Mesenchymal stem cell (in vitro differentiated cells and primary cell): ENCODE data around the gene TBC1D9.
A peak's percentile ranks its signal among the peaks of the same experiment; 100 is the strongest.

Experiments
- DNase-seq: peaks from one replicate; pipeline ENCODE4 v3.0.0-alpha.2; 2013
- H2AFZ ChIP-seq: one replicate; pipeline ENCODE4 v1.6.1; 2013; ENCODE audit warnings: low read depth, mild to moderate bottlenecking, control low read depth, inconsistent platforms, low read length, moderate library complexity
- H2AK5ac ChIP-seq: 2 replicates; pipeline ENCODE4 v1.6.1; 2013; ENCODE audit warnings: low read length, moderate library complexity, mild to moderate bottlenecking, inconsistent platforms; ENCODE audit not compliant: severe bottlenecking
- H2BK120ac ChIP-seq: one replicate; pipeline ENCODE4 v1.6.1; 2013; ENCODE audit warnings: low read depth, mild to moderate bottlenecking, inconsistent platforms, low read length, moderate library complexity
- H2BK12ac ChIP-seq, 2 experiments: one replicate each; pipeline ENCODE4 v1.6.1; 2013; ENCODE audit warnings: inconsistent platforms in 2 of 2, low read length in 2 of 2, mild to moderate bottlenecking in 2 of 2, moderate library complexity in 2 of 2, control low read depth in 1 of 2
- H2BK15ac ChIP-seq: one replicate; pipeline ENCODE4 v1.6.1; 2013; ENCODE audit warnings: mild to moderate bottlenecking, low read depth, inconsistent platforms; ENCODE audit not compliant: poor library complexity, severe bottlenecking
- H2BK5ac ChIP-seq: 2 replicates; pipeline ENCODE4 v1.6.1; 2013; ENCODE audit warnings: low read depth, mild to moderate bottlenecking, low read length, control low read depth, inconsistent platforms; ENCODE audit not compliant: poor library complexity, severe bottlenecking
- H3K14ac ChIP-seq, 2 experiments: one replicate each; pipeline ENCODE4 v1.6.1; 2013; ENCODE audit warnings: inconsistent platforms in 2 of 2, low read length in 2 of 2, control low read depth in 1 of 2, mild to moderate bottlenecking in 1 of 2, moderate library complexity in 1 of 2
- H3K18ac ChIP-seq, 2 experiments: one replicate each; pipeline ENCODE4 v1.6.1; 2013; ENCODE audit warnings: inconsistent platforms in 2 of 2, low read length in 2 of 2, control low read depth in 1 of 2, low read depth in 1 of 2, mild to moderate bottlenecking in 1 of 2
- H3K23ac ChIP-seq, 2 experiments: one replicate each; pipeline ENCODE4 v1.6.1; 2013; ENCODE audit warnings: inconsistent platforms in 2 of 2, low read length in 2 of 2, mild to moderate bottlenecking in 2 of 2, moderate library complexity in 2 of 2, control low read depth in 1 of 2
- H3K27ac ChIP-seq: 2 replicates; pipeline ENCODE4 v1.5.1; 2013; ENCODE audit warnings: mild to moderate bottlenecking, moderate library complexity, low read length, control low read depth, inconsistent platforms; ENCODE audit not compliant: poor library complexity, severe bottlenecking
- H3K27me3 ChIP-seq, 2 experiments: 2 replicates each; pipeline versions ENCODE4 v1.6.1 to v1.7.0; 2013; ENCODE audit warnings: low read length in 2 of 2, mild to moderate bottlenecking in 2 of 2, moderate library complexity in 2 of 2, control low read depth in 1 of 2, inconsistent platforms in 1 of 2; ENCODE audit not compliant: control insufficient read depth in 1 of 2, insufficient read depth in 1 of 2
- H3K36me3 ChIP-seq, 2 experiments: 2 replicates each; pipeline versions ENCODE4 v1.6.1 to v1.7.0; 2013; ENCODE audit warnings: low read length in 2 of 2, control low read depth in 1 of 2, inconsistent platforms in 1 of 2, low read depth in 1 of 2, mild to moderate bottlenecking in 1 of 2; ENCODE audit not compliant: insufficient read depth in 2 of 2, control insufficient read depth in 1 of 2
- H3K4ac ChIP-seq, 2 experiments: one replicate each; pipeline ENCODE4 v1.6.1; 2013; ENCODE audit warnings: inconsistent platforms in 2 of 2, low read length in 2 of 2, mild to moderate bottlenecking in 2 of 2, moderate library complexity in 2 of 2, control low read depth in 1 of 2, low read depth in 1 of 2
- H3K4me1 ChIP-seq: 2 replicates; pipeline ENCODE4 v1.6.1; 2013; ENCODE audit warnings: low read depth, low read length, control low read depth; ENCODE audit not compliant: control insufficient read depth, insufficient read depth
- H3K4me2 ChIP-seq: 2 replicates; pipeline ENCODE4 v1.6.1; 2013; ENCODE audit warnings: low read length, mild to moderate bottlenecking, inconsistent platforms; ENCODE audit not compliant: poor library complexity, severe bottlenecking
- H3K4me3 ChIP-seq, 2 experiments: 2 replicates each; pipeline versions ENCODE4 v1.5.1 to v1.7.0; 2013; ENCODE audit warnings: low read length in 2 of 2, mild to moderate bottlenecking in 2 of 2, control low read depth in 1 of 2, low read depth in 1 of 2; ENCODE audit not compliant: insufficient read depth in 1 of 2
- H3K79me1 ChIP-seq: replicated peaks from 2 replicates; pipeline ENCODE4 v1.6.1; 2013; ENCODE audit warnings: mild to moderate bottlenecking, control low read depth, low read length, inconsistent platforms; ENCODE audit not compliant: poor library complexity, severe bottlenecking
- H3K9ac ChIP-seq: 2 replicates; pipeline ENCODE4 v1.7.0; 2013; ENCODE audit warnings: mild to moderate bottlenecking, low read length, moderate library complexity
- H3K9me3 ChIP-seq: 2 replicates; pipeline ENCODE4 v1.7.0; 2013; ENCODE audit warnings: mild to moderate bottlenecking, low read length; ENCODE audit not compliant: control insufficient read depth
- H4K8ac ChIP-seq: one replicate; pipeline ENCODE4 v1.6.1; 2013; ENCODE audit warnings: inconsistent platforms, mild to moderate bottlenecking, low read length, moderate library complexity
- H4K91ac ChIP-seq: one replicate; pipeline ENCODE4 v1.6.1; 2013; ENCODE audit warnings: mild to moderate bottlenecking, low read length, inconsistent platforms
- WGBS: methylation state at CpG from one replicate; pipeline ENCODE4 v1.1.7; 2013; ENCODE audit warnings: mixed read lengths; 5-methylcytosine and 5-hydroxymethylcytosine counted together

Gene TBC1D9

DNA sequence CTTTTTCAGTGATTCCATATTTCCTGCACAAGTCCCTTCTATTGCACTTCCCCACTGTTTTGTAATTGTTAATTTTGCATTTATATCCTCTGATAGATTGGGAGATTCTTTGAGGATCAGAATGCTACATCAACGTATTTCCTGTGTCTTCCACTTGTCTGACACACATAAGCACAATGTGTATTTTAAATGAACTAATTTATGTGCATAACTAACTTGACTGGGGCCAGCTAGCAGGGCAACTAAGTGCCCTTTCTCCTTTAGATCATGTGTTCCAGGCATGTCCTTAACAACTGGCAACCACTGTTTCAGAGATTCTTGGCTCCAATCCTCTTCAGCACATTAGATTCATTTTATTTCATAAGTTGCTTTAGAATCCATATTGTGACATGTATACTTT is 171.7 kb downstream of the TBC1D9 start:
- no peak overlapping the region for H4K91ac ChIP-seq
- no peak overlapping the region for H2BK5ac ChIP-seq
- no peak for DNase-seq
- H4K8ac ChIP-seq: no peak overlapping the region
- no peaks in the 10 kb centered on the region for H3K9me3 ChIP-seq
- H3K36me3 ChIP-seq: no peaks in the 10 kb centered on the region
- no peaks in the 10 kb centered on the region for H3K79me1 ChIP-seq
- no peak overlapping the region for H2AFZ ChIP-seq
- no peak overlapping the region for H3K27ac ChIP-seq
- H2BK12ac ChIP-seq: no peak overlapping the region
- no peak overlapping the region for H3K4me2 ChIP-seq
- no peak overlapping the region for H2AK5ac ChIP-seq
- no peak overlapping the region for H3K4me3 ChIP-seq
- H3K18ac ChIP-seq: no peak overlapping the region
- H3K9ac ChIP-seq: no peak overlapping the region
- no peak overlapping the region for H2BK15ac ChIP-seq
- H3K23ac ChIP-seq: no peak overlapping the region
- no peak overlapping the region for H3K4ac ChIP-seq
- no peak overlapping the region for H3K14ac ChIP-seq
- H2BK120ac ChIP-seq: no peak overlapping the region
- H3K27me3 ChIP-seq: peaks cover 3 to 28% of the 10 kb centered on the region in 2 experiments
- 11% methylated on average over 1 of the region's 1 CpG for WGBS
- no peaks in the 10 kb centered on the region for H3K4me1 ChIP-seq

GRCh38 chr4:140581078-140581477 is 175.1 kb downstream of the TBC1D9 start:
- no peak overlapping the region for H4K8ac ChIP-seq
- no peak overlapping the region for H2BK12ac ChIP-seq
- no peaks in the 10 kb centered on the region for H3K9me3 ChIP-seq
- H3K23ac ChIP-seq: no peak overlapping the region
- H3K4ac ChIP-seq: no peak overlapping the region
- H2AFZ ChIP-seq: no peak overlapping the region
- no peak overlapping the region for H3K4me3 ChIP-seq
- H2AK5ac ChIP-seq: no peak overlapping the region
- no peak overlapping the region for H3K4me2 ChIP-seq
- no peak overlapping the region for H3K9ac ChIP-seq
- H3K27me3 ChIP-seq: peaks cover 6 to 46% of the 10 kb centered on the region in 2 experiments
- H2BK120ac ChIP-seq: no peak overlapping the region
- peaks cover 2% of the 10 kb centered on the region for H3K4me1 ChIP-seq
- H3K18ac ChIP-seq: no peak overlapping the region
- H2BK15ac ChIP-seq: no peak overlapping the region
- no peak overlapping the region for H4K91ac ChIP-seq
- H3K27ac ChIP-seq: no peak overlapping the region
- no peaks in the 10 kb centered on the region for H3K36me3 ChIP-seq
- 50% methylated on average over 2 of the region's 3 CpGs for WGBS
- peak; percentile 18 for DNase-seq
- no peaks in the 10 kb centered on the region for H3K79me1 ChIP-seq
- H3K14ac ChIP-seq: no peak overlapping the region
- H2BK5ac ChIP-seq: no peak overlapping the region

DNA sequence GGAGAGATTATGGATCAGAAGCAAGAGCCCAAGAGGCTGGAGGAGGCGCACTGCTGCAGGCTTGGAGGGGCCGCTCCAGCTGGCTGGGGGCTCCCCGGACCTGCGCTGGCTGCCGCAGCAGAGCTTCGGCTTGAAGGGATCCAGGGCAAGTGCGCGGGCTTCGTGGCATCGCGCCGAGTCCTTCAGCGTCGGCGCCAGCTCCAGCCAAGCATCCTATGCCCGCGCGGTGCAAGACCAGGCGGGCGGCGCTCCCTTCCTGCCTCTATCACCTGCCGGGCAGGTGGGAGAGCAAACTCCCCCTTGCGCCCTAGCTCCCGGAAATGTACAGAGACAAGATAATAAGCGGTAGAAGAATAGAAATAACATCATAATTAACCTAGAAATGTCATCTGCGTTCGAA is 176.9 kb downstream of the TBC1D9 start:
- no peak for DNase-seq
- H2BK5ac ChIP-seq: no peak overlapping the region
- no peak overlapping the region for H2AFZ ChIP-seq
- H3K9ac ChIP-seq: no peak overlapping the region
- no peak overlapping the region for H2BK12ac ChIP-seq
- no peak overlapping the region for H3K18ac ChIP-seq
- H2BK15ac ChIP-seq: no peak overlapping the region
- H3K27ac ChIP-seq: no peak overlapping the region
- H4K8ac ChIP-seq: no peak overlapping the region
- H3K36me3 ChIP-seq: no peaks in the 10 kb centered on the region
- 85% methylated on average over 24 of the region's 27 CpGs for WGBS
- no peak overlapping the region for H3K4me3 ChIP-seq
- no peaks in the 10 kb centered on the region for H3K79me1 ChIP-seq
- peaks cover 2% of the 10 kb centered on the region for H3K4me1 ChIP-seq
- H2AK5ac ChIP-seq: no peak overlapping the region
- H4K91ac ChIP-seq: no peak overlapping the region
- no peaks in the 10 kb centered on the region for H3K9me3 ChIP-seq
- no peak overlapping the region for H3K4ac ChIP-seq
- H3K14ac ChIP-seq: no peak overlapping the region
- H2BK120ac ChIP-seq: no peak overlapping the region
- H3K23ac ChIP-seq: no peak overlapping the region
- H3K27me3 ChIP-seq: peaks cover 6 to 55% of the 10 kb centered on the region in 2 experiments
- H3K4me2 ChIP-seq: no peak overlapping the region

- Histone ChIP-seq H3K9ac (no peak overlapping the region), H4K8ac (no peak overlapping the region)
These were observed 180.7 kb downstream of the TBC1D9 start for GRCh38 chr4:140575489-140575888.

More at GRCh38 chr4:140575489-140575888, 180.7 kb downstream of the TBC1D9 start:
- Histone ChIP-seq H3K79me1 (no peaks in the 10 kb centered on the region), H3K27ac (no peak overlapping the region), H3K27me3 (peaks cover 25 to 67% of the 10 kb centered on the region in 2 experiments), H3K4me2 (no peak overlapping the region), H2AFZ (no peak overlapping the region), H4K91ac (no peak overlapping the region), H3K18ac (no peak overlapping the region), H3K4ac (no peak overlapping the region), H3K9me3 (peaks cover 19% of the 10 kb centered on the region), H2BK120ac (no peak overlapping the region), H3K23ac (no peak overlapping the region), H2BK15ac (no peak overlapping the region), H3K36me3 (no peaks in the 10 kb centered on the region), H2AK5ac (no peak overlapping the region), H3K4me3 (no peak overlapping the region), H3K4me1 (peaks cover 2% of the 10 kb centered on the region), H2BK5ac (no peak overlapping the region), H2BK12ac (no peak overlapping the region), H3K14ac (no peak overlapping the region)
- 75% methylated on average over 4 of the region's 4 CpGs for WGBS
- no peak for DNase-seq
